Activated naive CD4-positive, alpha-beta T cell treated with anti-CD3 and anti-CD28 coated beads, Interleukin-2, amount 50 U/mL, for 72 hours (primary cell): ENCODE results near the gene DRC3. TPM values are rescaled to one million over a fixed set of nuclear protein-coding genes. Genes with fewer than 3 reads are reported as not detected.

Experiments used
- ATAC-seq, 2 donors: fragments of 150-1000 bp; cut with Tn5 transposase; 2 replicates each; pipeline ENCODE4 v1.10.0; 2021; ENCODE audit warnings: mild to moderate bottlenecking in 2 of 2, moderate library complexity in 2 of 2
- DNase-seq, 2 donors: peaks; one replicate each; pipeline ENCODE4 v3.0.0; 2021 to 2022; ENCODE audit warnings: low spot score in 2 of 2
- H3K27ac Mint-ChIP-seq, 2 donors: one replicate each; pipeline ENCODE4 v1.8.0; 2022; ENCODE audit warnings: mild to moderate bottlenecking in 2 of 2, mixed read lengths in 2 of 2
- H3K36me3 Mint-ChIP-seq, 2 donors: one replicate each; pipeline ENCODE4 v1.8.0; 2022; ENCODE audit warnings: mixed read lengths in 2 of 2
- H3K9me3 Mint-ChIP-seq, 2 donors: one replicate each; pipeline ENCODE4 v1.8.0; 2022; ENCODE audit warnings: mixed read lengths in 2 of 2
- total RNA-seq, 2 donors: library from RNA; stranded (reverse); gene quantifications; one replicate each; pipeline ENCODE4 v1.2.3, GENCODE V29; 2022

Gene DRC3
- total RNA-seq, 2 donors from 2014 or later, result 0.05 to 0.12 TPM

DNA sequence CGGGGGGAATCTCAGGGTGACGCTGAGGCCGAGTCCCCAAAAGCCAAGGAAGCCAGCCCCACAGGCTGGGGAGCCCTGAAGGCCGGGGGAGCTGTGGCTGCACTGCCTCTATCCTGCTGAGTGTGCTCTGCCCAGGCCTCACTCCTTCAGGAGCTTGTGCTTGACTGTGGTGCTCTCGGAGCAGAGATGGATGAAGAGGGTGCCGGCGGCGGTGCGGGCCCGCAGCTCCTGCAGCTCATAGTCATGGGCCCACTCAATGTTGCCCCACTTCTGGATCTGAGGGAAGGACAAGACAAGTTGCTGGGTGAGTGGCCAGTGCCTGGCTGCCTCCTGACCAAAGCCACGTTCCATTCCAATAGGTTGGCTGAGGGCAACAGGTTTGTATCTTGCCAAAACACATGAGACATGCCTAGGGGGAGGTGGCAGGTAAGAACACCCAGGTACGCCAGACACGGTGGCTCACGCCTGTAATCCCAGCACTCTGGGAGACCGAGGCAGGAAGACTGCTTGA, 45.8 kb downstream of the DRC3 start:
- no peak for DNase-seq
- no peak for ATAC-seq
- Mint-ChIP-seq H3K27ac (peak overlapping the region; percentile 19 to 44), H3K9me3 (no peaks in the 10 kb centered on the region), H3K36me3 (peaks cover 0 to under 1% of the 10 kb centered on the region in 2 donors)

DNA sequence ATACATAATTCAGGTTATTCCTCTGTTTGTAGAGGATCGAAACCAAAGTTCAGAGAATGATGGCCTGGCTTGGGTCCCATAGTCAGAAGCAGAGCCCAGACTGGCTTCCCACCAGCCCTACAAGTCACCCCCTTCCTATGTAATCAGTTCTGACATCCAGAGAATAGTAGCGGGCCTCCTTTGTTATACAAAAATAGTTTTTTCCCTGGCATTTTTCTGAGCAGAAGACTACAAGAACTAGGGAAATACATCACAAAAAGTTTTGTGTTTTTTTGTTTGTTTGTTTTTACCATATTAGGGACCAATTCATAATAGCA, 47.1 kb downstream of the DRC3 start:
- Mint-ChIP-seq H3K9me3 (no peaks in the 10 kb centered on the region), H3K36me3 (no peaks in the 10 kb centered on the region), H3K27ac (no peak overlapping the region)
- DNase-seq (no peak), ATAC-seq (no peak)

DNA sequence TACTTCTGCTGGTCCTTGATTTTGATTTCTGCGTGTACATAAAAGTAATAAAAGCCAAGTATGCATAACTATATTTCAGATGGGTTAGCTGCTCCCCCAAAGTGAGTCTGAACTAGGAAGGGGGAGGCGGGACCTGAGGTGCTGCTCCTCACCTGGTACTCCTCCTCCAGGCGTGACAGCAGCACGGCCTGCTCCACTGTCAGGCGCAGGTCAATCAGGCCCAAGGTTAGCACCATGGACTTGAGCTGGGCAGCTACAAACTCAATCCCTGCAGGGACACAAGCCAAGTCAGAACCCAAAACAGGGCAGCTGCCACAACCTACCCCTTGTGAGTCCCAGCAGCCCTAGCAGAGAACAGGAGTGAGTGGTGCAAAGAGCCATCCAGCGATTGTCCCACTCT, 48.3 kb downstream of the DRC3 start:
- ATAC-seq (no peak), DNase-seq (no peak)
- H3K9me3 Mint-ChIP-seq, result no peaks in the 10 kb centered on the region
- H3K36me3 Mint-ChIP-seq, result no peaks in the 10 kb centered on the region
- H3K27ac Mint-ChIP-seq, result no peak overlapping the region

DNA sequence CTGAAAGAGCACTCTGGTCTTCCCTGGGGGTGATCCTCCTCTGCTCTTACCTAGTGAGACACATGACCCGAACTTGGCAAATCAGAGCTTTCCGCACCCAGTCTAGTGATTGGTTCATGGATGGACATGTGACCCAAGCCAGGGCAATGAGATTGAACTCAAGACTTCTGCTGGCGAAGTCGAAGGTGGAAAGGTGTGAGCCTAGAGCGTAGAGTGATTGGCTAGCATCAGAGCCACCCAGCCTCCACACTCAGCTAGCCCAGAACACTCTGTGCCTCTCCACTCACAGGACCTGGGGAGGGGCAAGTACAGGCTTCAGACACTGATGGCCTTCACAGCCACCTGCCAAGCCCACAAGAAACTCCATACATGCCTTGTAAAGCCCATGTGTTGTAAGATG, 48.7 kb downstream of the DRC3 start:
- peaks cover 0 to 2% of the 10 kb centered on the region in 2 donors for H3K36me3 Mint-ChIP-seq
- H3K27ac Mint-ChIP-seq, result no peak overlapping the region
- H3K9me3 Mint-ChIP-seq, result no peaks in the 10 kb centered on the region
- DNase-seq, result peak in 1 of 2 donors; percentile 38
- ATAC-seq, result no peak

DNA sequence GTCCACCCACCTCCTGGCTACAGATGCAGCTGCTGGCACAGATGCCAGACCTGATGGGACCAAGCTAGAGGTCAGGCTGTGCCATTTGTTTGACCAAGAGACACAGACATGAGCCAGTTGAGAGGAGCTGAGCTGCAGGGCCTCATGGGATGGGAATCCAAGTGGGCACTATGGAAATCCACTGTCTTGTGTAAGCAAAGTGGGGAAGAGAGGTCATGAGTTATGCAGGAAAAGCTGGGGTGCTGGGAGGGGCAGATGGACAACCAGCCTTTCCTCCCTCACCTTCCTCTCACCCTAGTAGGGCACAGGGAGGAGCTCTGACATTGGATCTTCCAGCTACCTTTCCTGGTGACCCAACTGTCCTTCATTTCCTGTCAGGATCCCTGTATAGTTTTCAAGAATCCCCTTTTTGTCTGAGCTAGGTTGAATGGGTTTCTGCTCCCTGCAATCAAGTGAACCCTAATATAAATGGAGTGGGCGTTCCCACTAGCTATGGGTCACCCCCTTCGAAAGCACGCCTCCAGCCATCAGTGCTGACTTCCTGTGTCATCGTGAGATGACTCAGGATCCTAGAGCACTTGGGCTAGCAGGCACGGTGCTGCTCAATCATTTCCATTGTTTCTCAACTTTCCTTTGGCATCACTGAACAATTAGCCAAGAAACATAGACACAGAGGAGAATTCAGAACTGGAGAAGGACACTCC, 52.7 kb downstream of the DRC3 start:
- peak overlapping the region; percentile 22 to 47 for H3K27ac Mint-ChIP-seq
- DNase-seq (peak in 1 of 2 donors; percentile 42), ATAC-seq (peak; percentile 89 to 95)
- no peaks in the 10 kb centered on the region for H3K9me3 Mint-ChIP-seq
- peaks cover 0 to 6% of the 10 kb centered on the region in 2 donors for H3K36me3 Mint-ChIP-seq

DNA sequence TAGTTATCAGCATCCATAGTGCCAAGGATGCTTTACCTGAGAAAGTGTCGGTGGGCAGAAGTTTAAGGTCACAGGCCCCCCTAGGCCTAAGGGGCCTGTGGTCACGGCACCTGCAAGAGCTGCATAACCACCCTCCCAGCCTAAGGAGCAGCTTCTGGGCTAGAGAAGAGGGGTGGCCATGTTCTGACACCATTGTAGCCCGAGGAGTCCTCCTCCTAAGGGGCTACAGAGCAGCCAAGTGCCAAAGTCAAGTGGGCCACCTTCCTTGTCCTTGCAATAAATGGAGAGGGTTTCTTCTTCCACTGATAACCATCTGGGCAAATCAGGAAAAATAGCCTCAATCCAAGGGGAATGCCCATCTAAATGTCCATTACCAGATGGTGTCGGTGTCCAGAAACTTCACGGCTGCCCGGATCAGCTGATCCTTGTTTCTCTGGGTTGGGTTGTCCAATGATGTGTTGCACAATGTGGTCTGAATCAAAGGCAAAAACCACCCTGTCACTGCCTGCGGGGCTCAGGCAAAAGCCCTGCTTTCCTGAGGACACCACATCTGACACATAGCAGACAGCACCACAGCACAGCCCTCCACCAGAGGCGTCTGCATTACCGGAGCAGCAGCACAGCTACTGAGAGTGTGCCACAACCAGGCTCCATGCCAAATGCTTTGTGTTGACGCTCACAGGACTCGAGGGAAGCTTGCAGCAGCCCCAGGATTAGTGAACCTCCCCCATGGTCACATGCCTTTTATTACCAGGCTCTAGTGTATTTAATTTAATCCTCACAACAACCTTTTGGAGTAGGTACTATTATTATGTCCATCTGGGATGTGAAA, 53.5 kb downstream of the DRC3 start:
- H3K36me3 Mint-ChIP-seq, result peaks cover 0 to 6% of the 10 kb centered on the region in 2 donors
- no peaks in the 10 kb centered on the region for H3K9me3 Mint-ChIP-seq
- peak overlapping the region; percentile 22 to 47 for H3K27ac Mint-ChIP-seq
- no peak for DNase-seq
- peak; percentile 49 to 74 for ATAC-seq

DNA sequence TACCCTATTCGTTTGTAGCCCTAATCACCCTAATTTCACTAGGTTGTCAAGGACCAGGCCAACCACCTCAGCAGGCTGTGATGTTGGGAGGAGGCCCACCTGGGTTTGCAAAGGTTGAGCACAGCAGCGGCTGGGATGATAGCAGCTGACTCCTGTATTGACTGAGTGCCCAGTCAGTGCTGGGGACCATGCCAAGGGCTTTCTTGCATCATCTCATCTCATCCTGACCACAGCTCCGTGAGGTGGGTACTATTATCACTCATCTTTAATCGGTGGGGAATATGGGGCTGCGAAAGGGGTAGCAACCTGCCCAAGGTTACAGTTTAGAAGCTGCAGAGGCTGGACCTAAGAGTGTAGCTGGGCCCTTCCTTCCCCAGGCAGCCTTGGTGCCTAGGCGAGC, 54.6 kb downstream of the DRC3 start:
- Mint-ChIP-seq H3K36me3 (peaks cover 0 to 6% of the 10 kb centered on the region in 2 donors), H3K27ac (no peak overlapping the region), H3K9me3 (no peaks in the 10 kb centered on the region)
- ATAC-seq (no peak), DNase-seq (no peak)

DNA sequence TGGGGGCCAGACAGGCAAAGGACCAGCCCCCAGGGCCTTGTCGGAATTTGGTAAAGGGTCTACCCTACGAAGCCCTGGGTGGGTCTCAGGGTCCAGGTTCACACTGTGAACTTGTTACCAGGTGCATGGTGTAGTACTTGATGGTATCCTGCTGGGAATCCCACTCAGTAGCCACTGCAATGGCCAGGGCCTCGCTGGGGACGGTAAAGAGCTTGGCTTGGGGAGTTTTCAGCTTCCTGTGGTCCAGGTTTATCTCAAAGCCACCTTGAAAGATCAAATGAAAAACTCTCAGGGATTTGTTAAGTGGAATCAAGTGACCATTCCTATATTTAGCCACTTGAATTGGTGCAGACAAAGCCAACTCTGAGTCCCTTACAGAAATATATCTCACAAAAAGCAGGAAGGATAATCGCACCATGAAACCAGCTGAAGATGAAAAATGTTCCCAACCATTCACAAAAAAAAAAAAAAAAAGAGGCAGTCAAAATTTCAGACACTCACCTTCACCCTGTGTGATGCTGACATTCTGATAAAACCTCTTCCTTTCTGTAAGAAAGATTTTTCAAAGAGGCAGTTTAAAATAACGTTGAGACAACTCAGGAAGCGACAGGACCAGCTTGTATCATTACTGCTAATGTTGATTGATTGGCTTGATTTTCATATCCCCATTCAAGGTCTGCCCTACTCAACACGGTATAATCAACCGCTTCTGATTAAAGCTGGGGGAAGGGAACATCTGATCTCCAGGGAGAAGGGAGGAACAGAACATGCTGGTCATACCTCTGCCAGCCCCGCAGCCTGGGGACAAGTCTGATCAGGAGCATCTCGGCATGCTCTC, 55.7 kb downstream of the DRC3 start:
- ATAC-seq (no peak), DNase-seq (no peak)
- no peaks in the 10 kb centered on the region for H3K9me3 Mint-ChIP-seq
- peaks cover 0 to 6% of the 10 kb centered on the region in 2 donors for H3K36me3 Mint-ChIP-seq
- H3K27ac Mint-ChIP-seq, result no peak overlapping the region

DNA sequence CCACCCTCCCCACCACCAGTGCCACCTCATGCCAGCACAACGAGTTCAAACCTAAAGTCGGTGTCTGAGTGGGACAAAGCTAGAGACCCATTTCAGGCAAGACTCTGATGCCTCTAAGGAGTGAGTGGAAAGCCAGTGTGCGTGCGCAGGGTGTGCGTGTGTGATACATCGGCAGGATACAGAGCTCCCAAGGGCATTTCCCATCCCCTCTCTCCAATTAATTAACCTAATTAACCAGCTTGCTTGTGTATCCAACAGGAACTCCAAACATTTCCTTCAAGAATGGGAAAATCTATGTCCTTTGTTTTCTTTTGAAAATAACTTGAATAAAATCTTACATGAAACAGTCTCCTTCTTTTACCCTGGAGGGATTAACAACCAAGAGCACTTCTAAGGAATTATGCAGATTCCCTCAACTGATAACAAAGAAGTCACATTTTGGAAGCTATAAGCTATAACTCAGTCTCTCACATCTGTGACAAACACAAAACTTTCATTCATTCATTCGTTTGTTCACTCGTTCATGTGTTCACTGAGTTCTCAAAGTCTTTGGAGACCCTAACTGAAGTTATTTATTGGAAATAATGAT, 56.4 kb downstream of the DRC3 start:
- Mint-ChIP-seq H3K36me3 (peaks cover 0 to 6% of the 10 kb centered on the region in 2 donors), H3K27ac (no peak overlapping the region), H3K9me3 (no peaks in the 10 kb centered on the region)
- DNase-seq, result no peak
- ATAC-seq, result no peak

DNA sequence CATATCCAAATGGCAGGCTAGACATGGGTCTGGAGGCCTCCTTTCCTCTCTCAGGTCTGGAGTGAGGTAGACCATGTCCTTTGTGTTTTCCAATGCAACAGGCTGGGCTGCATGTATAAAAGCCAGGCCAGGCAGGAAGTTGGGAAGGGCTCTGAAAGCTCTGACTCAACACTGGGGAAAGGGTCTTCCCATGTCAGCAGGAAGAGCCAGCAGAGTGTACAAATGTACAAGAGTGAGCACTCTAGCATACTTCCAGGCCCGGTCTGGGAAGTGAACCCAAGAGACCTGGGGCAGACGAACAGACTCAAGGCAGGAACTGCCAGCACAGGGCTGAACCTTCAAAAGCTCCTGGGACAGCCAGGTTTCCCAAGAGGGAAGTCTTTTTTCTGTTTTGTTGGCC, 59.3 kb downstream of the DRC3 start:
- Mint-ChIP-seq H3K9me3 (no peaks in the 10 kb centered on the region), H3K36me3 (peaks cover 0 to under 1% of the 10 kb centered on the region in 2 donors), H3K27ac (peak overlapping the region in 1 of 2 donors; percentile 55)
- DNase-seq (no peak), ATAC-seq (no peak)

DNA sequence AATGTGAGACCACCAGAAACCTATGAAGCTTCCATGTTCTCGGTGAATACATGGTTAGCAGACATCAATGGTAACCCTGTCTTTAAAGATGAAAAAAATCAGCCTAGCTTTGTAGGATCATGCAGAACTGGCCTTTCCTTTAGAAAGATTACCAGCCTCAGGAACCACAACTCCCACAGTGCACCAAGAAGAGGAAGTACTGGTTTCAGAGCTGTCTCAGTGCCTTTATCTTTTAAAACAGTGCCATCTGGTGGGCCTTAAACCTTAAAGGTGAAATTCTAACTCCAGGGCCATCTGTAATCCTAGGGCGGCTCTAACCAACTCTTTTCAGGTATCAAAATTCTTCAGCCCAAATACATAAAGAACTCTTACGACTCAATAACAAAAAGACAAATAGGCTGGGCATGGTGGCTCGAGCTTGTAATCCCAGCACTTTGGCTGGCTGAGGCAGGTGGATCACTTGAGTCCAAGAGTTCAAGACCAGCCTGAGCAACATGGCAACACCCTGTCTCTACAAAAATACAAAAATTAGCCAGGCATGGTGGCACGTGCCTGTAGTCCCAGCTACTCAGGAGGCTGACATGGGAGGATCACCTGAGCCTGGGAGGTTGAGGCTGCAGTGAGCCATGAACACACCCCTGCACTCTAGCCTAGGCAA, 60.9 kb downstream of the DRC3 start:
- ATAC-seq, result peak; percentile 76 to 81
- H3K9me3 Mint-ChIP-seq, result no peaks in the 10 kb centered on the region
- no peak overlapping the region for H3K27ac Mint-ChIP-seq
- peak in 1 of 2 donors; percentile 58 for DNase-seq
- peaks cover 5% of the 10 kb centered on the region in 2 donors for H3K36me3 Mint-ChIP-seq

DNA sequence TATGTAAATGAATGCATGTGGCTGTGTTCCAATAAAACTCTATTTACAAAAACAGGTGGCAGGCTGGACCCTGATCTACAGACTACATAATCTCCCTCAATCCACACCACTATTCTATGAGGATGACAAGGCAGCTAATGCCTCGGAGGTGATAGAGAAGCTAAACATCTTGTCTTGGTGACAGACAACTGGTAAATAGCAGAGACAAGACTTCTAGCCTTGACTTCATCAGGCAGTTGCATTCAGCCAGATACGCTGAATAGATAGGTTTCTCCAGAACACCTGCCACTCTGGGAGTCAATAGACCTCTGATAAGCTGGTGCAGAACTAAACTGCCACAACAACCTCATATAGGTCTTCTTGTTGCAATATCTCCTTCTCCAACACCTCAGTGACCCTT, 63.0 kb downstream of the DRC3 start:
- Mint-ChIP-seq H3K9me3 (no peaks in the 10 kb centered on the region), H3K36me3 (peaks cover 20 to 22% of the 10 kb centered on the region in 2 donors), H3K27ac (no peak overlapping the region)
- no peak for DNase-seq
- ATAC-seq, result no peak

DNA sequence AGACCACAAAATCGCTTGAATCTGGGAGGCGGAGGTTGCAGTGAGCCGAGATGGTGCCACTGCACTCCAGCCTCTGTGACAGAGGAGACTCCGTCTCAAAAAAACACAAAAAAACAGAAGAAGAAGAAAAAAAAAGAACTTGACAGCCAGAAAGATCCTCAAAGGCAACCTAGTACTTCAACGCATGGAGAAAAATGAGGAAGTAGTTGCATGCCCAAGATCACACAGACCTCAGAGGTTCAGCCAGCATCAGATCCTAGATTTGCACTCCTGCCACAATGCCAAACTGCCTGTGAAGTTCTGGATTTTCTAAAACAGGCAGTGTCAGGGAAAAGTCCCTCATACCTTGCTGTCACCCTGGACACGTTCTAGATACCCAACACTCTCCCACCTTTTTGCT, 64.8 kb downstream of the DRC3 start:
- no peak for ATAC-seq
- peaks cover 21 to 24% of the 10 kb centered on the region in 2 donors for H3K36me3 Mint-ChIP-seq
- no peak for DNase-seq
- H3K9me3 Mint-ChIP-seq, result no peaks in the 10 kb centered on the region
- peak overlapping the region; percentile 93 to 97 for H3K27ac Mint-ChIP-seq

DNA sequence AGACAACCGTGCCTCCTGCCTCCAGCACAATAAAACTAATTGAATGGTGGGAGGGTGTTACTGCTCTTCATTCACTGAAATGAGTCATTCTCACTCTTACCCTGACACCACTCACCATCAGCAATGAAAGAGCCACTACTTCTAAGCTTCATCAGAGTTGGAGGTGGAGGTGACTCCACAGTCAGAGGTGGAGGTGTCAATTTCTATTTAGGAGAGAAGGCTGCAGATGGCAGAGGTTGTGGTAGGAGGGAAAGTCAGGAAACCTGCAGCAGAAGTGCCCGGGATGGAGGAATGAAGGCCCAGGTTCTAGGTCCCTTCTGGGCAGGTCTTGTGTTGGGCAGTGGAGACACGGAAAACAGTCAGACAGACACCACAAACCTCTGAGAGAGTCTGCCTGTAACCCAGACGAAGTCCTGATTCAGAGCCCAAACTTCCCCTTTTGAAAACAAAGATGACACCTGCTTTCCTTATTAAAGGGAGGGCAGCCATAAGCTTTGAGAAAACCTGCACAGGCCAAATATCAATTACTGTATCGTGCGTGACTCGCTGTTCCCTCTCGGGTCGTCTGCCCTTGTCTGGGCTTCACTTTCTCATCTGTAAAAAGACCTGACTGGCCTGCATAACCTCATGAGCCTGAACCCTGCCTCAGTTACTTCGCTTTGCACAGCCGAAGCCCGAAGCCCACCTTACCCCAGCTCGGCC, 65.6 kb downstream of the DRC3 start:
- Mint-ChIP-seq H3K27ac (peak overlapping the region; percentile 93 to 97), H3K9me3 (no peaks in the 10 kb centered on the region), H3K36me3 (peaks cover 21 to 24% of the 10 kb centered on the region in 2 donors)
- ATAC-seq (peak; percentile 24 to 54), DNase-seq (peak in 1 of 2 donors; percentile 33)

DNA sequence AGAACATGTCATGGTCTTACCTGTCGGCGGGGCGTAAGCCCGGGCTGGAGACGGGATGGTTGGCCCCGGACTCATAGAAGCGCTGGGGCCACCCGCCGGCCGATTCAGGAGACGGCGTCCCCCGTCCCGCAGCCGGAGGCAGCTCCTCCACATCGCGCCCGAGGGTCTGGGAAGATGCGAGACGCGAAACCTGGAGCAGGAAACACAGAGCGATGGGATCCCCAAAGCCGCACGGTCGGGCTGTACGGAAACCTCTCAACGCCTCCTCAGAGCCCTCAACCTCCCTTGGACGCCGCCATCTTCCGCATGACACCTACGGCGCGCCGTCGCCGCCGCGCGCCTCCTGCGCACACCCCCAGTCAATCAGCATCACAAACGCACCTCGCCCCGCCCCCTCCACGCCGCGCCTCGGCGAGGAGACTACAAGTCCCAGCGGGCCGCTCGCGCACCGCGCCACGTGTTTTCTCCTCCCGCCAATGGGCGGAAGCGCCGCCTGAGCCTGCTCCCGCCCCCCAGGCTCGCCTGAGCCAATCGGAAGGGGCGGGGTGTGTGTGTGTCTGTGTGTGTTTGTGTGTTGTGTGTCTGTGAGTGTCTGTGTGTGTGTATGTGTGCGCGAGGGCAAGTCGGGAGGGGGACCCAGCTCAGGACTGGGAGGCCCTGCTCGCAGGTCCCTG, 66.3 kb downstream of the DRC3 start, which contains the start of the genes ATPAF2 and GID4:
Gene ATPAF2 (minus strand): TSS at position 308 of the 674 bp plus-strand sequence. CDS start 155 bp downstream, at position 153.
Gene GID4 (plus strand): TSS at position 548 of the 674 bp plus-strand sequence. CDS start 57 bp downstream, at position 605.
- Mint-ChIP-seq H3K27ac (peak within 1 kb of the TSS; percentile 93 to 97), H3K36me3 (peaks cover 21 to 24% of the 10 kb centered on the region in 2 donors), H3K9me3 (no peaks in the 10 kb centered on the region)
- peak; percentile 93 for ATAC-seq
- peak; percentile 99 to 100 for DNase-seq
